WTC11 (cell line): ENCODE measurements around the gene RNF133. TPM values are rescaled to one million over a fixed set of nuclear protein-coding genes. Genes with fewer than 3 reads are reported as not detected.

Source experiments
- ATAC-seq: fragments of 200-7000 bp; cut with Tn5 transposase; 2 replicates; pipeline ENCODE4 v1.10.0; 2021; ENCODE audit warnings: mild to moderate bottlenecking, moderate library complexity
- CTCF ChIA-PET: fragments of 300-600 bp; sonication (Branson Sonifier 250); formaldehyde crosslinking; loops from one replicate; lab custom pipeline; 2021; ENCODE audit warnings: antibody characterized with exemption; lab: Charles Lee
- POLR2A ChIA-PET: fragments of 350-600 bp; sonication (Branson Sonifier 250); formaldehyde crosslinking; loops from one replicate; lab custom pipeline; 2021; ENCODE audit warnings: antibody characterized with exemption; lab: Charles Lee
- DNase-seq: peaks from one replicate; pipeline ENCODE4 v3.0.0; 2021; ENCODE audit warnings: low spot score
- H3K27ac Mint-ChIP-seq: 2 replicates; pipeline ENCODE4 v1.8.0; 2021; ENCODE audit warnings: mixed read lengths
- H3K27me3 Mint-ChIP-seq: 2 replicates; pipeline ENCODE4 v1.8.0; 2021; ENCODE audit warnings: low read depth, mild to moderate bottlenecking, moderate library complexity, mixed read lengths
- H3K36me3 Mint-ChIP-seq: 2 replicates; pipeline ENCODE4 v1.8.0; 2021; ENCODE audit warnings: mixed read lengths
- H3K4me1 Mint-ChIP-seq: 2 replicates; pipeline ENCODE4 v1.8.0; 2022; ENCODE audit warnings: mixed read lengths
- H3K4me3 Mint-ChIP-seq: 2 replicates; pipeline ENCODE4 v1.8.0; 2021; ENCODE audit warnings: mild to moderate bottlenecking, moderate library complexity, mixed read lengths
- H3K9me3 Mint-ChIP-seq: 2 replicates; pipeline ENCODE4 v1.8.0; 2021; ENCODE audit warnings: mixed read lengths
- ATF6 ChIP-seq: sonication (generic); formaldehyde crosslinking; IDR thresholded peaks from 2 replicates; pipeline ENCODE4 v1.8.1; 2023; ENCODE audit warnings: mild to moderate bottlenecking, missing genetic modification reagents
- CBFB ChIP-seq: sonication (generic); formaldehyde crosslinking; IDR thresholded peaks from 2 replicates; pipeline ENCODE4 v1.8.1; 2022; ENCODE audit warnings: mild to moderate bottlenecking, low read depth, missing genetic modification reagents
- CREM ChIP-seq: sonication (generic); formaldehyde crosslinking; IDR thresholded peaks from 2 replicates; pipeline ENCODE4 v1.8.1; 2022; ENCODE audit warnings: mild to moderate bottlenecking, missing genetic modification reagents, moderate library complexity
- E2F5 ChIP-seq: sonication (generic); formaldehyde crosslinking; IDR thresholded peaks from 2 replicates; pipeline ENCODE4 v1.8.1; 2022; ENCODE audit warnings: mild to moderate bottlenecking, moderate library complexity, missing genetic modification reagents
- ESRRA ChIP-seq: sonication (generic); formaldehyde crosslinking; IDR thresholded peaks from 2 replicates; pipeline ENCODE4 v1.8.1; 2022; ENCODE audit warnings: mild to moderate bottlenecking, missing genetic modification reagents, borderline replicate concordance
- FOXK1 ChIP-seq: sonication (generic); formaldehyde crosslinking; IDR thresholded peaks from 2 replicates; pipeline ENCODE4 v1.8.0; 2022; ENCODE audit warnings: mild to moderate bottlenecking, moderate library complexity, missing genetic modification reagents
- FOXP1 ChIP-seq: sonication (generic); formaldehyde crosslinking; IDR thresholded peaks from 2 replicates; pipeline ENCODE4 v1.8.0; 2022; ENCODE audit warnings: missing genetic modification reagents, mild to moderate bottlenecking, moderate library complexity, borderline replicate concordance
- HMGA2 ChIP-seq: fragments of 250-450 bp; sonication (Bioruptor Pico); IDR thresholded peaks from 2 replicates; pipeline ENCODE4 v1.4.0; 2021; ENCODE audit warnings: mild to moderate bottlenecking, moderate library complexity
- IRF1 ChIP-seq: sonication (generic); formaldehyde crosslinking; IDR thresholded peaks from 2 replicates; pipeline ENCODE4 v1.8.0; 2023; ENCODE audit warnings: missing genetic modification reagents
- JAZF1 ChIP-seq: fragments of 250-450 bp; sonication (Bioruptor Pico); IDR thresholded peaks from 2 replicates; pipeline ENCODE4 v1.9.0; 2021; ENCODE audit warnings: moderate library complexity, mild to moderate bottlenecking, inconsistent platforms
- KAT7 ChIP-seq: sonication (generic); formaldehyde crosslinking; IDR thresholded peaks from 2 replicates; pipeline ENCODE4 v1.8.1; 2023; ENCODE audit warnings: missing genetic modification reagents, mild to moderate bottlenecking, borderline replicate concordance
- NR2C2 ChIP-seq: sonication (generic); formaldehyde crosslinking; IDR thresholded peaks from 2 replicates; pipeline ENCODE4 v1.8.0; 2022; ENCODE audit warnings: mild to moderate bottlenecking, missing genetic modification reagents
- SMAD3 ChIP-seq: sonication (generic); formaldehyde crosslinking; IDR thresholded peaks from 2 replicates; pipeline ENCODE4 v1.8.0; 2022; ENCODE audit warnings: missing genetic modification reagents, mild to moderate bottlenecking, borderline replicate concordance
- TP53 ChIP-seq: sonication (generic); formaldehyde crosslinking; IDR thresholded peaks from 2 replicates; pipeline ENCODE4 v1.8.1; 2023; ENCODE audit warnings: mild to moderate bottlenecking, missing genetic modification reagents
- ZNF416 ChIP-seq: fragments of 250-450 bp; sonication (Bioruptor Pico); IDR thresholded peaks from 2 replicates; pipeline ENCODE4 v1.9.0; 2021; ENCODE audit warnings: mild to moderate bottlenecking, inconsistent platforms
- ZNF423 ChIP-seq: fragments of 250-450 bp; sonication (Bioruptor Pico); IDR thresholded peaks from 2 replicates; pipeline ENCODE4 v2.1.2; 2022; ENCODE audit warnings: mild to moderate bottlenecking, moderate library complexity
- total RNA-seq: library from RNA; stranded (reverse); gene quantifications from 3 replicates; pipeline ENCODE4 v1.2.3, GENCODE V29; 2021
- TF ChIP-seq, protein P1 (sequence below): sonication (generic); formaldehyde crosslinking; IDR thresholded peaks from 2 replicates; pipeline ENCODE4 v1.8.1; 2022; ENCODE audit warnings: mild to moderate bottlenecking, missing genetic modification reagents, moderate library complexity, borderline replicate concordance
- TF ChIP-seq, protein P2 (sequence below): fragments of 250-450 bp; sonication (Bioruptor Pico); IDR thresholded peaks from 2 replicates; pipeline ENCODE4 v1.9.0; 2021; ENCODE audit warnings: mild to moderate bottlenecking, borderline replicate concordance
- TF ChIP-seq, protein P3 (sequence below): fragments of 250-450 bp; sonication (Bioruptor Pico); IDR thresholded peaks from 2 replicates; pipeline ENCODE4 v1.8.0; 2021; ENCODE audit warnings: mild to moderate bottlenecking

The RNF133 gene
- total RNA-seq, 1 experiment from 2014 or later = 0.15 TPM

DNA sequence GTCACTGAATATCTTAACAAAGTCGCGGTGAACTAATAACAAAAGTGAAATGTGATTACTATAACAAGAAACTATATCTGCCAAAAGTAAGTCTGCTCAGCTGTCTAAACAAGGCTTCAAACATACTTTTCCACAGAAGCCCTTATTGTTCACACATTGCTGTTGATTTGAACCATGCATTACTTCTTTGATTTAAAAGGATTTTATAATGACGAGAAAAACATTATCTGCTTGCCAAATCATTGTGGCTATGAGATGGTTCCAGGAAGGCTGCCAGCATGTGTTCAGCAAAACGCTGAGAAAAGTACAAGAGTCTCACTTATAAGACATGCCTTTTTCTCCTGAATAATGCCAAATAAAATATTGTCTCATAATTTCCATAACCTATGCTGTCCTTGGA, 24.4 kb downstream of the RNF133 start:
- ChIA-PET CTCF (no interaction called here), POLR2A (no interaction called here)
- peaks cover 58% of the 10 kb centered on the region for H3K4me1 Mint-ChIP-seq
- H3K27me3 Mint-ChIP-seq = no peaks in the 10 kb centered on the region
- no peak for DNase-seq
- ATAC-seq = no peak
- H3K27ac Mint-ChIP-seq = no peak overlapping the region
- no peak overlapping the region for H3K4me3 Mint-ChIP-seq
- H3K9me3 Mint-ChIP-seq = peaks cover 25% of the 10 kb centered on the region
- TF ChIP-seq ESRRA (CRISPR knock-in tag) = no peak
- no peak for TF ChIP-seq JAZF1 (CRISPR knock-in tag)
- no peak for TF ChIP-seq NR2C2 (CRISPR knock-in tag)
- TF ChIP-seq, protein P1, sequence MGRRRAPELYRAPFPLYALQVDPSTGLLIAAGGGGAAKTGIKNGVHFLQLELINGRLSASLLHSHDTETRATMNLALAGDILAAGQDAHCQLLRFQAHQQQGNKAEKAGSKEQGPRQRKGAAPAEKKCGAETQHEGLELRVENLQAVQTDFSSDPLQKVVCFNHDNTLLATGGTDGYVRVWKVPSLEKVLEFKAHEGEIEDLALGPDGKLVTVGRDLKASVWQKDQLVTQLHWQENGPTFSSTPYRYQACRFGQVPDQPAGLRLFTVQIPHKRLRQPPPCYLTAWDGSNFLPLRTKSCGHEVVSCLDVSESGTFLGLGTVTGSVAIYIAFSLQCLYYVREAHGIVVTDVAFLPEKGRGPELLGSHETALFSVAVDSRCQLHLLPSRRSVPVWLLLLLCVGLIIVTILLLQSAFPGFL (CRISPR knock-in tag) = no peak
- no peak for TF ChIP-seq ZNF423 (CRISPR knock-in tag)
- peaks cover 27% of the 10 kb centered on the region for H3K36me3 Mint-ChIP-seq

- POLR2A ChIA-PET = no interaction called here
- H3K27ac Mint-ChIP-seq = no peak overlapping the region
- peaks cover 27% of the 10 kb centered on the region for H3K36me3 Mint-ChIP-seq
- no peak overlapping the region for H3K4me3 Mint-ChIP-seq
- peaks cover 55% of the 10 kb centered on the region for H3K4me1 Mint-ChIP-seq
- CTCF ChIA-PET = no interaction called here
- H3K9me3 Mint-ChIP-seq = peaks cover 25% of the 10 kb centered on the region
- TF ChIP-seq CBFB (no peak), HMGA2 (no peak), ZNF416 (CRISPR knock-in tag) (no peak), FOXP1 (no peak), NR2C2 (CRISPR knock-in tag) (no peak), SMAD3 (no peak), ATF6 (CRISPR knock-in tag) (no peak), FOXK1 (CRISPR knock-in tag) (no peak), CREM (no peak), KAT7 (no peak), TP53 (no peak), E2F5 (CRISPR knock-in tag) (no peak), IRF1 (no peak)
- TF ChIP-seq, protein P2, sequence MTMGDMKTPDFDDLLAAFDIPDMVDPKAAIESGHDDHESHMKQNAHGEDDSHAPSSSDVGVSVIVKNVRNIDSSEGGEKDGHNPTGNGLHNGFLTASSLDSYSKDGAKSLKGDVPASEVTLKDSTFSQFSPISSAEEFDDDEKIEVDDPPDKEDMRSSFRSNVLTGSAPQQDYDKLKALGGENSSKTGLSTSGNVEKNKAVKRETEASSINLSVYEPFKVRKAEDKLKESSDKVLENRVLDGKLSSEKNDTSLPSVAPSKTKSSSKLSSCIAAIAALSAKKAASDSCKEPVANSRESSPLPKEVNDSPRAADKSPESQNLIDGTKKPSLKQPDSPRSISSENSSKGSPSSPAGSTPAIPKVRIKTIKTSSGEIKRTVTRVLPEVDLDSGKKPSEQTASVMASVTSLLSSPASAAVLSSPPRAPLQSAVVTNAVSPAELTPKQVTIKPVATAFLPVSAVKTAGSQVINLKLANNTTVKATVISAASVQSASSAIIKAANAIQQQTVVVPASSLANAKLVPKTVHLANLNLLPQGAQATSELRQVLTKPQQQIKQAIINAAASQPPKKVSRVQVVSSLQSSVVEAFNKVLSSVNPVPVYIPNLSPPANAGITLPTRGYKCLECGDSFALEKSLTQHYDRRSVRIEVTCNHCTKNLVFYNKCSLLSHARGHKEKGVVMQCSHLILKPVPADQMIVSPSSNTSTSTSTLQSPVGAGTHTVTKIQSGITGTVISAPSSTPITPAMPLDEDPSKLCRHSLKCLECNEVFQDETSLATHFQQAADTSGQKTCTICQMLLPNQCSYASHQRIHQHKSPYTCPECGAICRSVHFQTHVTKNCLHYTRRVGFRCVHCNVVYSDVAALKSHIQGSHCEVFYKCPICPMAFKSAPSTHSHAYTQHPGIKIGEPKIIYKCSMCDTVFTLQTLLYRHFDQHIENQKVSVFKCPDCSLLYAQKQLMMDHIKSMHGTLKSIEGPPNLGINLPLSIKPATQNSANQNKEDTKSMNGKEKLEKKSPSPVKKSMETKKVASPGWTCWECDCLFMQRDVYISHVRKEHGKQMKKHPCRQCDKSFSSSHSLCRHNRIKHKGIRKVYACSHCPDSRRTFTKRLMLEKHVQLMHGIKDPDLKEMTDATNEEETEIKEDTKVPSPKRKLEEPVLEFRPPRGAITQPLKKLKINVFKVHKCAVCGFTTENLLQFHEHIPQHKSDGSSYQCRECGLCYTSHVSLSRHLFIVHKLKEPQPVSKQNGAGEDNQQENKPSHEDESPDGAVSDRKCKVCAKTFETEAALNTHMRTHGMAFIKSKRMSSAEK (CRISPR knock-in tag) = no peak
- TF ChIP-seq, protein P3, sequence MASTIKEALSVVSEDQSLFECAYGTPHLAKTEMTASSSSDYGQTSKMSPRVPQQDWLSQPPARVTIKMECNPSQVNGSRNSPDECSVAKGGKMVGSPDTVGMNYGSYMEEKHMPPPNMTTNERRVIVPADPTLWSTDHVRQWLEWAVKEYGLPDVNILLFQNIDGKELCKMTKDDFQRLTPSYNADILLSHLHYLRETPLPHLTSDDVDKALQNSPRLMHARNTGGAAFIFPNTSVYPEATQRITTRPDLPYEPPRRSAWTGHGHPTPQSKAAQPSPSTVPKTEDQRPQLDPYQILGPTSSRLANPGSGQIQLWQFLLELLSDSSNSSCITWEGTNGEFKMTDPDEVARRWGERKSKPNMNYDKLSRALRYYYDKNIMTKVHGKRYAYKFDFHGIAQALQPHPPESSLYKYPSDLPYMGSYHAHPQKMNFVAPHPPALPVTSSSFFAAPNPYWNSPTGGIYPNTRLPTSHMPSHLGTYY (CRISPR knock-in tag) = no peak
- TF ChIP-seq, all 79 proteins: peak for 0
- H3K27me3 Mint-ChIP-seq = no peaks in the 10 kb centered on the region
- DNase-seq (no peak), ATAC-seq (no peak)
Measured at GRCh38 chr7:122673951-122674350, 25.0 kb downstream of the RNF133 start.
